Dermis blood vessel endothelial cell (primary cell): ENCODE results near the gene BAZ1A. TPM values are rescaled to one million over a fixed set of nuclear protein-coding genes. Genes with fewer than 3 reads are reported as not detected.

Experiments
- DNase-seq: peaks from one replicate; pipeline ENCODE4 v3.0.0; 2010
- total RNA-seq: library from RNA; depleted of rRNA; stranded (reverse); fragments of >200 nt; gene quantifications from 2 replicates; pipeline ENCODE4 v1.2.3, GENCODE V29; 2014

The BAZ1A gene
- 54.8 and 76.5 TPM in 2 replicates for total RNA-seq

- DNase-seq: peak; percentile 90
Measured at GRCh38 chr14:34875031-34875922, at the start of gene BAZ1A. BAZ1A (minus strand) TSS chr14:34875360; CDS start chr14:34874604, 756 bp downstream.

- DNase-seq: peak; percentile 40
Measured at GRCh38 chr14:34920339-34920738, 45.2 kb upstream of the BAZ1A start.

- DNase-seq: no peak
Measured at GRCh38 chr14:34913619-34914018, 38.5 kb upstream of the BAZ1A start.

GRCh38 chr14:34912966-34913365, 37.8 kb upstream of the BAZ1A start:
- no peak for DNase-seq

GRCh38 chr14:34912182-34912581, 37.0 kb upstream of the BAZ1A start:
- peak; percentile 15 for DNase-seq

GRCh38 chr14:34911209-34912150, 36.3 kb upstream of the BAZ1A start:
- peak; percentile 49 for DNase-seq

GRCh38 chr14:34906287-34906686, 31.1 kb upstream of the BAZ1A start:
- no peak for DNase-seq

GRCh38 chr14:34895277-34895676, 20.1 kb upstream of the BAZ1A start:
- DNase-seq: no peak

GRCh38 chr14:34890937-34891336, 15.8 kb upstream of the BAZ1A start:
- no peak for DNase-seq

GRCh38 chr14:34888186-34888585, 13.0 kb upstream of the BAZ1A start:
- no peak for DNase-seq

GRCh38 chr14:34883954-34884353, 8.8 kb upstream of the BAZ1A start:
- DNase-seq: no peak

GRCh38 chr14:34874386-34875030, 652 bp downstream of the BAZ1A start:
- peak; percentile 65 for DNase-seq

- peak; percentile 84 for DNase-seq
Measured at GRCh38 chr14:34873589-34874385, 1.4 kb downstream of the BAZ1A start.

- no peak for DNase-seq
Measured at GRCh38 chr14:34872822-34873588, 2.2 kb downstream of the BAZ1A start.

GRCh38 chr14:34867199-34867598, 8.0 kb downstream of the BAZ1A start:
- DNase-seq: no peak

- no peak for DNase-seq
Measured at GRCh38 chr14:34865889-34866574, 9.1 kb downstream of the BAZ1A start.

GRCh38 chr14:34863844-34864243, 11.3 kb downstream of the BAZ1A start:
- no peak for DNase-seq

GRCh38 chr14:34858765-34859164, 16.4 kb downstream of the BAZ1A start:
- no peak for DNase-seq

GRCh38 chr14:34857689-34858449, 17.3 kb downstream of the BAZ1A start:
- DNase-seq: no peak

- DNase-seq: peak; percentile 52
Measured at GRCh38 chr14:34853041-34853440, 22.1 kb downstream of the BAZ1A start.
